ENCODE results near the gene RTN4. TPM values are rescaled to one million over a fixed set of nuclear protein-coding genes. Genes with fewer than 3 reads are reported as not detected.
A peak's percentile ranks its signal among the peaks of the same experiment; 100 is the strongest.

Gene RTN4
- total and polyA plus RNA-seq, 3 donors from 2014 or later = 107 to 183 (median 112) TPM

- peak overlapping the region in 1 of 2 donors; percentile 17 for H3K27ac ChIP-seq
- no peaks in the 10 kb centered on the region for H3K9me3 ChIP-seq
- no peaks in the 10 kb centered on the region for H3K36me3 ChIP-seq (ENCODE audit: low read depth, missing control alignments)
- 69 to 72% methylated on average over 4 of the region's 4 CpGs for WGBS, 2 donors
- DNase-seq = no peak
- no peaks in the 10 kb centered on the region for H3K27me3 ChIP-seq
- intact Hi-C loops (cut with DNase I; ENCODE audit: low total_unique reads) = no loop called here
- no peak overlapping the region for H3K4me3 ChIP-seq
- H3K4me1 ChIP-seq = peaks cover 19% of the 10 kb centered on the region
- TF ChIP-seq POLR2A (IDR thresholded peaks at IDR 0.05) (no peak), CTCF (IDR thresholded peaks at IDR 0.05) (no peak)
Observed at GRCh38 chr2:54979321-54980044, 70.8 kb downstream of the RTN4 start.

GRCh38 chr2:54977149-54977548, 73.1 kb downstream of the RTN4 start:
- H3K36me3 ChIP-seq (ENCODE audit: low read depth, missing control alignments) = no peaks in the 10 kb centered on the region
- H3K4me1 ChIP-seq = peaks cover 19% of the 10 kb centered on the region
- no peaks in the 10 kb centered on the region for H3K27me3 ChIP-seq
- intact Hi-C loops (cut with DNase I; ENCODE audit: low total_unique reads) = no loop called here
- 40% methylated on average over 2 of the region's 2 CpGs for WGBS, 2 donors
- H3K27ac ChIP-seq = no peak overlapping the region
- no peaks in the 10 kb centered on the region for H3K9me3 ChIP-seq
- DNase-seq = no peak
- TF ChIP-seq POLR2A (IDR thresholded peaks at IDR 0.05) (no peak), CTCF (IDR thresholded peaks at IDR 0.05) (no peak)
- H3K4me3 ChIP-seq = no peak overlapping the region

- Histone ChIP-seq H3K27me3 (no peaks in the 10 kb centered on the region), H3K36me3 (ENCODE audit: low read depth, missing control alignments) (no peaks in the 10 kb centered on the region), H3K4me3 (no peak overlapping the region), H3K9me3 (no peaks in the 10 kb centered on the region), H3K4me1 (peaks cover 19% of the 10 kb centered on the region), H3K27ac (no peak overlapping the region)
- no peak for DNase-seq
- intact Hi-C loops (cut with DNase I; ENCODE audit: low total_unique reads) = no loop called here
- TF ChIP-seq CTCF (IDR thresholded peaks at IDR 0.05) (no peak), POLR2A (IDR thresholded peaks at IDR 0.05) (no peak)
- 76 to 77% methylated on average over 4 of the region's 4 CpGs for WGBS, 2 donors
Observed at GRCh38 chr2:54975598-54976492, 74.4 kb downstream of the RTN4 start.

GRCh38 chr2:54975175-54975574, 75.1 kb downstream of the RTN4 start:
- no peak for DNase-seq
- no peaks in the 10 kb centered on the region for H3K36me3 ChIP-seq (ENCODE audit: low read depth, missing control alignments)
- intact Hi-C loops (cut with DNase I; ENCODE audit: low total_unique reads) = no loop called here
- no peak overlapping the region for H3K27ac ChIP-seq
- no peaks in the 10 kb centered on the region for H3K9me3 ChIP-seq
- H3K27me3 ChIP-seq = no peaks in the 10 kb centered on the region
- TF ChIP-seq POLR2A (IDR thresholded peaks at IDR 0.05) (no peak), CTCF (IDR thresholded peaks at IDR 0.05) (no peak)
- H3K4me1 ChIP-seq = peaks cover 19% of the 10 kb centered on the region
- no peak overlapping the region for H3K4me3 ChIP-seq
- WGBS, 2 donors = 83 to 85% methylated on average over 2 of the region's 2 CpGs
